A549 (cell line): ENCODE data around the gene ESPNL. TPM values are rescaled to one million over a fixed set of nuclear protein-coding genes. Genes with fewer than 3 reads are reported as not detected.

Source experiments
- ATAC-seq, 2 experiments: fragments of 200-7000 bp in 1 of 2; fragments of >200 bp in 1 of 2; cut with Nextera tagmentation in 1 of 2; cut with Tn5 transposase in 1 of 2; 3 replicates each; pipeline versions ENCODE4 v1.8.0 to v1.9.1; 2018 to 2020; ENCODE audit warnings: mild to moderate bottlenecking in 1 of 2, moderate library complexity in 1 of 2
- CTCF ChIA-PET: fragments of 300-600 bp; sonication (Branson Sonifier 250); formaldehyde crosslinking; extraction: SDS; loops from one replicate; lab custom pipeline; 2021; ENCODE audit warnings: antibody characterized with exemption, inconsistent platforms; lab: Yijun Ruan, JAX
- POLR2A ChIA-PET: fragments of 350-600 bp; formaldehyde crosslinking; extraction: SDS; loops from one replicate; lab custom pipeline; 2021; ENCODE audit warnings: antibody characterized with exemption, inconsistent platforms; lab: Yijun Ruan, JAX
- DNase-seq, 2 experiments: peaks; one replicate each; pipeline versions ENCODE4 v3.0.0 to v3.0.0-alpha.2; 2011 to 2016; ENCODE audit warnings: low read depth in 1 of 2, low spot score in 1 of 2
- FAIRE-seq: peaks from 2 replicates; lab custom pipeline; 2011; peaks lifted over from hg19 to GRCh38; lab: Jason Lieb, UNC
- H3K27ac ChIP-seq, 2 experiments: fragments of >200 bp; sonication (Bioruptor Twin); formaldehyde crosslinking; 3 replicates each; pipeline ENCODE4 v1.5.1; 2016 to 2017
- H3K4me1 ChIP-seq: fragments of >200 bp; sonication (Bioruptor Twin); formaldehyde crosslinking; 3 replicates; pipeline ENCODE4 v1.6.1; 2016
- H3K4me2 ChIP-seq: fragments of >200 bp; sonication (Bioruptor Twin); formaldehyde crosslinking; 3 replicates; pipeline ENCODE4 v1.6.1; 2016
- H3K4me3 ChIP-seq: fragments of >200 bp; sonication (Bioruptor Twin); formaldehyde crosslinking; 3 replicates; pipeline ENCODE4 v1.5.1; 2016
- H3K9me3 ChIP-seq: fragments of >200 bp; sonication (Bioruptor Twin); formaldehyde crosslinking; 3 replicates; pipeline ENCODE4 v1.6.1; 2016
- CBX8 ChIP-seq: fragments of 200-600 bp; sonication (generic); IDR thresholded peaks from 2 replicates; pipeline ENCODE4 v1.6.1; 2016
- CEBPB ChIP-seq, 2 experiments: fragments of >200 bp in 1 of 2; sonication (Bioruptor Twin) in 1 of 2; formaldehyde crosslinking in 1 of 2; IDR thresholded peaks; 2 replicates each; pipeline ENCODE4 v1.6.1; 2012 to 2016
- CHD4 ChIP-seq: fragments of 200-600 bp; sonication (generic); IDR thresholded peaks from 2 replicates; pipeline ENCODE4 v1.6.1; 2016; ENCODE audit warnings: antibody characterized with exemption, mild to moderate bottlenecking, borderline replicate concordance
- NFE2L2 ChIP-seq: fragments of 150-350 bp; conservative IDR thresholded peaks from 2 replicates; pipeline ENCODE4 v1.6.1; 2014; ENCODE audit warnings: low read length
- NR3C1 ChIP-seq: fragments of >200 bp; sonication (Bioruptor Twin); formaldehyde crosslinking; IDR thresholded peaks from 3 replicates; pipeline ENCODE4 v1.6.1; 2017
- POLR2A ChIP-seq: IDR thresholded peaks from 2 replicates; pipeline ENCODE4 v1.6.1; 2012; ENCODE audit warnings: mild to moderate bottlenecking, low read length
- RAD21 ChIP-seq, 2 experiments: fragments of >200 bp in 1 of 2; sonication (Bioruptor Twin) in 1 of 2; formaldehyde crosslinking in 1 of 2; IDR thresholded peaks in 1 of 2; conservative IDR thresholded peaks in 1 of 2; 2 replicates in 1 of 2; 3 replicates in 1 of 2; pipeline ENCODE4 v1.6.1; 2012 to 2018; ENCODE audit warnings: inconsistent platforms in 1 of 2
- RCOR1 ChIP-seq: fragments of 150-350 bp; IDR thresholded peaks from 2 replicates; pipeline ENCODE4 v1.6.1; 2014; ENCODE audit warnings: antibody characterized with exemption, low read length, low read depth
- SMC3 ChIP-seq: fragments of >200 bp; sonication (Bioruptor Twin); formaldehyde crosslinking; IDR thresholded peaks from 3 replicates; pipeline ENCODE4 v1.6.1; 2018; ENCODE audit warnings: inconsistent platforms
- TFCP2L1 ChIP-seq: fragments of 250-450 bp; sonication (Bioruptor Pico); IDR thresholded peaks from 2 replicates; pipeline ENCODE4 v1.5.0; 2021; ENCODE audit warnings: mild to moderate bottlenecking
- ZNF302 ChIP-seq: fragments of 250-450 bp; sonication (Bioruptor Pico); IDR thresholded peaks from 2 replicates; pipeline ENCODE4 v1.9.0; 2021; ENCODE audit warnings: inconsistent platforms, mild to moderate bottlenecking, moderate library complexity
- ZSCAN20 ChIP-seq: fragments of 250-450 bp; sonication (Bioruptor Pico); IDR thresholded peaks from 2 replicates; pipeline ENCODE4 v1.8.0; 2022; ENCODE audit warnings: mild to moderate bottlenecking, moderate library complexity
- WGBS: methylation state at CpG from one replicate; pipeline ENCODE4 v1.1.6; 2017; ENCODE audit errors: missing lambda C conversion rate; 5-methylcytosine and 5-hydroxymethylcytosine counted together
- polyA plus RNA-seq, 4 experiments: library from polyadenylated mRNA; depleted of rRNA in 3 of 4; stranded (reverse); fragments of >200 nt; fragmentation: RNase III in 1 of 4; extraction: RNeasy Plus Mini Kit Qiagen cat#74134 plus additional on column Dnase treatment in 1 of 4; gene quantifications; 2 replicates in 3 of 4; 3 replicates in 1 of 4; pipeline ENCODE4 v1.2.3, GENCODE V29; 2011 to 2017
- TF ChIP-seq, protein P1 (sequence below): fragments of 250-450 bp; sonication (Bioruptor Pico); IDR thresholded peaks from 2 replicates; pipeline ENCODE4 v1.5.0; 2020; ENCODE audit warnings: low read depth, mild to moderate bottlenecking, moderate library complexity
- TF ChIP-seq, protein P2 (sequence below): fragments of 150-350 bp; IDR thresholded peaks from 2 replicates; pipeline ENCODE4 v1.6.1; 2014; ENCODE audit warnings: low read depth, mild to moderate bottlenecking, low read length
- TF ChIP-seq, protein P3 (sequence below): fragments of 450-650 bp; IDR thresholded peaks from 2 replicates; pipeline ENCODE4 v1.6.1; 2014; ENCODE audit warnings: antibody characterized with exemption
- TF ChIP-seq, protein P4 (sequence below): IDR thresholded peaks from 2 replicates; pipeline ENCODE4 v1.6.1; 2012
- TF ChIP-seq, protein P5 (sequence below): fragments of >200 bp; sonication (Bioruptor Twin); formaldehyde crosslinking; IDR thresholded peaks from 3 replicates; pipeline ENCODE4 v1.5.1; 2016

Gene ESPNL
- polyA plus RNA-seq, 2 of the 4 experiments (the other 2 are of a cell fraction): 0.04 to 0.22 TPM

DNA sequence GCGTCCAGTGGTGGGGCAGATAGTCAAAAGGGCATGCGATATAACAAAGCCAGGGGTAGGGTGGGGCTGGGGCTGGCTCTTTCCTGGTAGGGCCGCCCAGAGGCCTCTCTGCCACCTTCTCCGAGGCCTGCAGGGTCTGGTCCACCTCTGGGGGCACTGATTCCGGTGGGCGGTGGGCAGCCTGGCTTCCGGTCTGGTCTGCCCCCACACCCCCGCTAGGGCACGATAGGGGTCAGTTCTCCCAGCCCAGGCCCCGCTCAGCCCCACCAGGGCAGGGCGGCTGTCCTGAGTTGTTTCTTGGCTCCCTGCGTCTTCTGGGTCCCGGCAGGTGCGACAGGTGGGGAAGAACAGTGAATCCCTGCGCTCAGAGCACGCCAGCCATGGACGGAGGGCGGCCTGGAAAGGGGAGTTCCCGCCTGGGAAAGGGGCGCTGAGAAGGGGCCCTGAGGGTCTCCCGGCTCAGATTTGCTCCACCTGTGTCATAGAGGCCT is 57.9 kb downstream of the ESPNL start:
- peak overlapping the region in 1 of 2 experiments; percentile 98; a peak in 2 of 6 replicates for H3K27ac ChIP-seq
- no peak overlapping the region for H3K4me3 ChIP-seq
- 80% methylated on average over 11 of the region's 21 CpGs for WGBS
- TF ChIP-seq NR3C1 (no peak), NFE2L2 (no peak), CHD4 (no peak), RCOR1 (no peak), TFCP2L1 (CRISPR knock-in tag) (no peak)
- TF ChIP-seq, protein P1, sequence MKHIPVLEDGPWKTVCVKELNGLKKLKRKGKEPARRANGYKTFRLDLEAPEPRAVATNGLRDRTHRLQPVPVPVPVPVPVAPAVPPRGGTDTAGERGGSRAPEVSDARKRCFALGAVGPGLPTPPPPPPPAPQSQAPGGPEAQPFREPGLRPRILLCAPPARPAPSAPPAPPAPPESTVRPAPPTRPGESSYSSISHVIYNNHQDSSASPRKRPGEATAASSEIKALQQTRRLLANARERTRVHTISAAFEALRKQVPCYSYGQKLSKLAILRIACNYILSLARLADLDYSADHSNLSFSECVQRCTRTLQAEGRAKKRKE (CRISPR knock-in tag): no peak
- TF ChIP-seq, protein P2, sequence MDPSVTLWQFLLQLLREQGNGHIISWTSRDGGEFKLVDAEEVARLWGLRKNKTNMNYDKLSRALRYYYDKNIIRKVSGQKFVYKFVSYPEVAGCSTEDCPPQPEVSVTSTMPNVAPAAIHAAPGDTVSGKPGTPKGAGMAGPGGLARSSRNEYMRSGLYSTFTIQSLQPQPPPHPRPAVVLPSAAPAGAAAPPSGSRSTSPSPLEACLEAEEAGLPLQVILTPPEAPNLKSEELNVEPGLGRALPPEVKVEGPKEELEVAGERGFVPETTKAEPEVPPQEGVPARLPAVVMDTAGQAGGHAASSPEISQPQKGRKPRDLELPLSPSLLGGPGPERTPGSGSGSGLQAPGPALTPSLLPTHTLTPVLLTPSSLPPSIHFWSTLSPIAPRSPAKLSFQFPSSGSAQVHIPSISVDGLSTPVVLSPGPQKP: no peak
- TF ChIP-seq, protein P3, sequence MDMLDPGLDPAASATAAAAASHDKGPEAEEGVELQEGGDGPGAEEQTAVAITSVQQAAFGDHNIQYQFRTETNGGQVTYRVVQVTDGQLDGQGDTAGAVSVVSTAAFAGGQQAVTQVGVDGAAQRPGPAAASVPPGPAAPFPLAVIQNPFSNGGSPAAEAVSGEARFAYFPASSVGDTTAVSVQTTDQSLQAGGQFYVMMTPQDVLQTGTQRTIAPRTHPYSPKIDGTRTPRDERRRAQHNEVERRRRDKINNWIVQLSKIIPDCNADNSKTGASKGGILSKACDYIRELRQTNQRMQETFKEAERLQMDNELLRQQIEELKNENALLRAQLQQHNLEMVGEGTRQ: no peak
- H3K4me1 ChIP-seq: peaks cover 10% of the 10 kb centered on the region; the same call in 2 of the 3 replicates
- ChIA-PET POLR2A (no interaction called here), CTCF (no interaction called here)
- no peaks in the 10 kb centered on the region for H3K9me3 ChIP-seq
- DNase-seq: no peak
- H3K4me2 ChIP-seq: peak overlapping the region; percentile 92
- no peak for FAIRE-seq
- no peak for ATAC-seq

DNA sequence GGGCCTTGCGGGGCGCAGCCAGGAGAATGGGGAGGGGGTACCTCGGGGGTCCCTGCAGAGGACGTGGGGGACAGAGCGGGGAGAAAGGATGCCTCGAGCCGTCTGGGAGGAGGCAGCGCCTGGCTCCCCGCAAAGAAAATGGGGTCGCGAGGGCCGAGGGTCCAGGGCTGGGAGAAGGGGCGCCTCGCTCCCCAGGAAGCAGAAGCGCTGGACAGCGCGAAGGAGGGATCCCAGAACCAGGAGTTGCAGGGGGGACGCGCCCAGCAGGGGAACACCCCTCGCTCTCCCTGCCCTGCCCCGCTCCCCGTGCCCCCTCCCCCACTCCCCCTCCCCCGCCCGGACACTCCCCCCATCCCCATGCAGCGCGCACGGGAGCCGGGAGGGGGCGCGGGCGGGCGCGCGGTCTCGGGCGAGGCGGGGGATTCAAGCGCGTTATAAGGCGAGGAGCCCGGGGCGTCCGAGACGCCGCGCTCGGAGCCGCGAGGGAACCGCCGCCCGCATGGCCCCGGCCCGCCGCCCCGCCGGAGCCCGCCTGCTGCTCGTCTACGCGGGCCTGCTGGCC is 58.5 kb downstream of the ESPNL start, which contains the start of gene ERFE:
ERFE (plus strand) TSS at position 462 of the 562 bp plus-strand sequence; CDS start at position 500, 38 bp downstream.
- FAIRE-seq (no peak), ATAC-seq (peak; percentile 40 to 66; a peak in 5 of 6 replicates)
- CTCF ChIA-PET: interaction anchor here (0.8 to 2.7 kb wide), 5 partner anchors 16 to 231 kb away, joined by 3 to 15 read pairs (median 4); no protein-coding TSS in a partner anchor
- peak in 1 of 2 experiments; percentile 46; a peak in 3 of 5 replicates for TF ChIP-seq RAD21 (conservative IDR thresholded peaks at IDR 0.05 in 1 of 2, IDR thresholded peaks at IDR 0.05 in 1 of 2)
- no peak for TF ChIP-seq ZSCAN20 (CRISPR knock-in tag)
- TF ChIP-seq ZNF302: no peak
- TF ChIP-seq, protein P4, sequence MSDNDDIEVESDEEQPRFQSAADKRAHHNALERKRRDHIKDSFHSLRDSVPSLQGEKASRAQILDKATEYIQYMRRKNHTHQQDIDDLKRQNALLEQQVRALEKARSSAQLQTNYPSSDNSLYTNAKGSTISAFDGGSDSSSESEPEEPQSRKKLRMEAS: peak; percentile 45; the same call in 1 of the 2 replicates
- no peak for TF ChIP-seq CBX8
- TF ChIP-seq, protein P5, sequence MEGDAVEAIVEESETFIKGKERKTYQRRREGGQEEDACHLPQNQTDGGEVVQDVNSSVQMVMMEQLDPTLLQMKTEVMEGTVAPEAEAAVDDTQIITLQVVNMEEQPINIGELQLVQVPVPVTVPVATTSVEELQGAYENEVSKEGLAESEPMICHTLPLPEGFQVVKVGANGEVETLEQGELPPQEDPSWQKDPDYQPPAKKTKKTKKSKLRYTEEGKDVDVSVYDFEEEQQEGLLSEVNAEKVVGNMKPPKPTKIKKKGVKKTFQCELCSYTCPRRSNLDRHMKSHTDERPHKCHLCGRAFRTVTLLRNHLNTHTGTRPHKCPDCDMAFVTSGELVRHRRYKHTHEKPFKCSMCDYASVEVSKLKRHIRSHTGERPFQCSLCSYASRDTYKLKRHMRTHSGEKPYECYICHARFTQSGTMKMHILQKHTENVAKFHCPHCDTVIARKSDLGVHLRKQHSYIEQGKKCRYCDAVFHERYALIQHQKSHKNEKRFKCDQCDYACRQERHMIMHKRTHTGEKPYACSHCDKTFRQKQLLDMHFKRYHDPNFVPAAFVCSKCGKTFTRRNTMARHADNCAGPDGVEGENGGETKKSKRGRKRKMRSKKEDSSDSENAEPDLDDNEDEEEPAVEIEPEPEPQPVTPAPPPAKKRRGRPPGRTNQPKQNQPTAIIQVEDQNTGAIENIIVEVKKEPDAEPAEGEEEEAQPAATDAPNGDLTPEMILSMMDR: peak; percentile 64
- TF ChIP-seq POLR2A: 0 out of 2 replicates have a peak, but pooled peaks have one; percentile 13
- TF ChIP-seq CEBPB (IDR thresholded peaks at IDR 0.05): no peak
- peak; percentile 66 for TF ChIP-seq SMC3
- TF ChIP-seq, all 56 proteins: peak for 5
- POLR2A ChIA-PET: no interaction called here
- Histone ChIP-seq H3K9me3 (no peaks in the 10 kb centered on the region), H3K4me1 (peaks cover 15% of the 10 kb centered on the region; the same call in 2 of the 3 replicates), H3K4me3 (peak within 1 kb of the TSS; percentile 59), H3K4me2 (peak within 1 kb of the TSS; percentile 92), H3K27ac (peak within 1 kb of the TSS; percentile 72 to 98)
- peak; percentile 49 to 58 for DNase-seq
- 59% methylated on average over 18 of the region's 61 CpGs for WGBS
